IPS-18c (cell line): ENCODE measurements around the gene FRMD4A.

Experiments used
- H3K4me3 ChIP-seq: 2 replicates; pipeline ENCODE4 v1.7.0; 2013; ENCODE audit warnings: low read depth, mild to moderate bottlenecking, low read length, moderate library complexity; ENCODE audit not compliant: insufficient read depth
- H3K9me3 ChIP-seq: one replicate; pipeline ENCODE4 v1.6.1; 2013; ENCODE audit warnings: mild to moderate bottlenecking, low read length, moderate library complexity; ENCODE audit not compliant: control insufficient read depth, insufficient read depth

The FRMD4A gene

DNA sequence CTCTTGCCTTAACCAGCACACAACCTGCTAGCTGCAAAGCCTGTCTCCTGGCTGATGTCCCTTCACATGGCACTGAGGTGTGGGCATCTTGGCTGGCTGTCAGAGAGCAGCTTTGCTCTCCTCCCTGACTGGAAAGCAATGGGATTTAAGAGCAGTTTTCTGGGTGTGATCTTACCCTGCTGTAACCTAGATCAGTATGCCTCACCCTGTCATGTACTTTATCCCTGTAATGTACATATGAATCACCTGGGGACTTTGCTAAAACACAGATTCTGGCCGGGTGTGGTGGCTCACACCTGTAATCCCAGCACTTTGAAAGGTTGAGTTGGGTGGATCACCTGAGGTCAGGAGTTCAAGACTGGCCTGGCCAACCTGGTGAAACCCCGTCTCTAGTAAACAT lies 209.9 kb downstream of the FRMD4A start:
- Histone ChIP-seq H3K9me3 (peaks cover under 1% of the 10 kb centered on the region), H3K4me3 (no peak overlapping the region)

DNA sequence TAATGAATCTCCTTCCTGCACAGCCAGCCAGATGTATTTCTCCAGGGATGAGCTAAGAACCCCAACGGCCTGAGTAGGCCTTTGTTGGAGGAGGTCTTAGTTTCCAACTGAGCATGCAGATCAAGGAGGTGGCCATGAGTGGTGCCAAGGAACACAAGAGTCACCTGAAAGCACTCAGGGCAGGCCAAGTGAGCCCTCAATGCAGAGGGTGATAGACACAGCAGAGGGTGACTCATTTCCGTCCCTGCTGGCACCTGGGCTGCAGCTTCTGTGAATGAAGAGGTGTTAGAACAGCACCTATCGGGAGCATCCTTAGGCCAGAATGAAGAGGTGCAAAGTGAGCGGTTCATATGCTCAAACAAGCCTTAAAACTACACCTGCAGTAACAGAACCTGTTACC lies 211.8 kb downstream of the FRMD4A start:
- H3K4me3 ChIP-seq = no peak overlapping the region
- peaks cover 2% of the 10 kb centered on the region for H3K9me3 ChIP-seq

DNA sequence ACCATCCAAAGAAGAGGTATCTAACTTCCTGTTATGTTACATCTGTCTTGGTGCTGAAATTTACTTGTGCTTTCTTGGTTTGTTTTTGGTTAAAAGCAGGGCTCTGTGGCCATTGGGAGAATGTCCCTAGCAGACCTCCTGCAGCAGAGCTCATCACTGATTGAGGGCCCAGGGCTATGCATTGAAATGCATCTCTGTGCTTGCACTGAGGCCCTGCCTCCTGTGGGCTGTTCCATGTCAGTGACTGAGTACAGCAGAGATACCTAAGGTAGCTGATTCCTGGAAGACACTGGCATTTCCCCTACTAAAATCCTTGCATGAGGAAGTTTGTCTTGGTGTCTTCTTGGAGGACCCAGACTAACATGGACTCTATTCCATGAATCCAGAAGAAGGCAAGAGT lies 213.9 kb downstream of the FRMD4A start:
- H3K4me3 ChIP-seq = no peak overlapping the region
- peaks cover 2% of the 10 kb centered on the region for H3K9me3 ChIP-seq

DNA sequence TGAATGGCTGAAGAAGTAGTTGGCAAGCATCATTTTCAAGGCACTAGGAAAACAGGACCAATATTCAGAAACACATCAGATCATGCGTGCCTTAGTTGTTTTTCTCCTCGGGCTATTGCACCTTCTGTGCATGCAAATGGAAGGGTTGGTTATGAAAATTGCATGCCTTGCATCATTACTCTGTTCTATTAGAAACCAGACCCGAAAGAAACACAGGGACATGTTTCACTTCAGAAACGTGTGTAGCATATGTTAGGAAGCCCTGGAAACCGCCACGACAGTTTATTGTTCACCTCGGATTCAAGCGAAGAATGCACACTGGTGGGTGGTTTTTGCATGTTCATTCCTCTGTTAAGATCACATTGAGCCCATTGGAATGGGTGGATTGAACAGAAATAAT lies 214.7 kb downstream of the FRMD4A start:
- no peak overlapping the region for H3K4me3 ChIP-seq
- H3K9me3 ChIP-seq = peaks cover 2% of the 10 kb centered on the region

DNA sequence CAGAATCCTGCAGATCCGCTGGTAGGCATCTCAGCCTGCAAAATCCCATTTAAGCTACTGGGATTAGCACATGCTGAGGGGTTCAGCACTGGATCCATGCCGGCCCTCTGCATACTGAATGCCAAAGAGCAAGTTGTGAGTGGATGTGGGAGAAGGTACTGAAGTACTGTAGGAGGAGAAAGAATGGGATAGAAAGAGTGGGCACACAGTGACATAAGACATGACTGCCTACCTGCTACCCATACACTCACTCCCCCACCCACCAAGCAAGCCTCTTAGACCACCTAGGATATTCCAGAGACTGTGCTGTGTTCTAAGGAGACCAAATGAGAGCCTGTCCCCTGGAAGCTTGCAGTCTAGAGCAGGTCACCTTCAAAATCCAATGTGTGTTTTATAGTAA lies 215.9 kb downstream of the FRMD4A start:
- Histone ChIP-seq H3K9me3 (peaks cover 2% of the 10 kb centered on the region), H3K4me3 (no peak overlapping the region)

DNA sequence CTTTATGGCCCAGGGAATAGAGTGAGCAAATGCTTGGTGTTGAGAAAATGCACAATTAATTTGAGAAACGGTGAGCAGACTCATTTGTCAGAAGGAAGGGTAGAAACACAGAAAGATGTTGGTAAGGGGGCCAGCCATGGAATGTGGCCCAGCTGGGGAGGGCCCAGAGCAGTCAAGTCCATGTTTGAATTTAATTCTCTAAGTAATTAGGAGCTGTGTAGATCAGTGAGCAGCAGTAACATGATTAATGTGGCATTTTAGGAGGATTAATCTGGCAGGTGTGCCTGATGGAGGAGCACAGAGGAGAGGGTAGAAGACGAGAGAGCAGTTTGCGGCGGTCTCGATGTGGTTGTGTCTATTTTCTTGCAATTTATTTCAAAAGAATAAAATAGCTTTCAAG lies 218.7 kb downstream of the FRMD4A start:
- Histone ChIP-seq H3K4me3 (no peak overlapping the region), H3K9me3 (peaks cover 2% of the 10 kb centered on the region)

DNA sequence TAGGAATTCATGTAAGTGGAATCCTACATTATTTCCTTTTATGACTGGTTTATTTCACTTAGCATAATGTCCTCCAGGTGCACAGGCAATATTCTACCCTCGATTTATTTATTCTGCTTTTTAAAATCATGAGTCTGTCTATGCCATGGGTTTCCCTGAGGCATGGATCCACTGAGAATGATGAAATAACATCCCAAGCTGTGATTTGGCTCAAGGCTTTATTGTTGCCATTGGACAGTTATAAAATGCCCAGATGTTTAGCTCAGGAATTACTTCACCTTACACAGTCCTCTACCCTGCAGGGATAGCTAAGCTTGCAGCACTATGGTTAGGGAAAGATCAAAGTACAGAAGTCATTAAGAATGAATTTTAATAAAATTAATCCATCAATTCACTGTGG lies 219.5 kb downstream of the FRMD4A start:
- Histone ChIP-seq H3K4me3 (no peak overlapping the region), H3K9me3 (peaks cover 2% of the 10 kb centered on the region)

DNA sequence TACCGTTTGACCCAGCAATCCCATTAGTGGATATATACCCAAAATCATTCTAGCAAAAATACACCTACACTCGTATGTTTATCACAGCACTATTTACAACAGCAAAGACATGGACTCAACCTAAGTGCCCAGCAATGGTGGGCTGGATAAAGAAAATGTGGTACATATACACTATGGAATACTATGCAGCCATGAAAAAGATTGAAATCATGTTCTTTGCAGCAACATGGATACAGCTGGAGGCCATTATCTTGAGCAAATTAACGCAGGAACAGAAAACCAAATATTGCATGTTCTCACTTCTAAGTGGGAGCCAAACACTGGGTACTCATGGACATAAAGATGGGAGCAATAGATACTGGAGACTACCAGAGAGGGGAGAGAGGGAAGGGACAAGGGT lies 223.9 kb downstream of the FRMD4A start:
- Histone ChIP-seq H3K4me3 (no peak overlapping the region), H3K9me3 (no peaks in the 10 kb centered on the region)

DNA sequence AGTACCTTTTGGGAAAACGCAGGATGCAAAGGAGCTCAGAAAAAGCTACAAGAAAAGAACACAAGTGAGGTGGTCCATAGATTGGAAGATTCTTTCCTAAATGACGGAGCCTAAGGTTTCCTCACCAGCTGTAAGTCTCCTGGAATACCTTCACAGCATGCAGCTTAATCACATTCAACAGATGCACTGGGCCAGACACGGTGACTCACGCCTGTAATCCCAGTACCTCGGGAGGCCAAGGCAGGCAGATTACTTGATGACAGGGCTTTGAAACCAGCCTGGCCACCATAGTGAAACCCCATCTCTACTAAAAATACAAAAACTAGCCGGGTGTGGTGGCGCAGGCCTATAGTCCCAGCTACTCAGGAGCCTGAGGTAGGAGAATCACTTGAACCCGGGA lies 228.7 kb downstream of the FRMD4A start:
- no peak overlapping the region for H3K4me3 ChIP-seq

GRCh38 chr10:14099885-14100284 lies 230.8 kb downstream of the FRMD4A start:
- no peak overlapping the region for H3K4me3 ChIP-seq
- H3K9me3 ChIP-seq = no peaks in the 10 kb centered on the region

More for the DNA sequence above, 228.7 kb downstream of the FRMD4A start:
- no peaks in the 10 kb centered on the region for H3K9me3 ChIP-seq

- Histone ChIP-seq H3K9me3 (no peaks in the 10 kb centered on the region), H3K4me3 (no peak overlapping the region)
Observed at GRCh38 chr10:14093730-14094484, 236.8 kb downstream of the FRMD4A start.

DNA sequence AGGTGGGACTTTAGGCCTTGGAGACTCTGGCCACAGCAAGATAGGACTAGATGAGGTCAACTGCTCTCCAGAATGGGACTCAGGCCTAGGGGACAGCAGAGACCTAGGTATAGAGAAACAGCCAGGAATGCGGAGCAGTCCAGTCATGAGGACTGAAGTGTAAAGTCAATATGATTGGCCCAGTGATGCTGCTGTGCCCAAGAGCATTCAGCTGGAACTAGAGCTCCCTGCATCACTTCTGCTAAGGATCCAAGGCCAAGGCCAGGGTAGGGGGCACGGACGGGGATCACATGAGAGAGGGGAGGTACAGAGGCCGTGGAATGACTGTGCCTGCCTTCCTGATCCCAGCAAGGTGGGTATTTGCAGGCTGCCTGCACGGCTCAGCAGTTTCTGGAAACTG lies 237.9 kb downstream of the FRMD4A start:
- H3K9me3 ChIP-seq = no peaks in the 10 kb centered on the region
- H3K4me3 ChIP-seq = no peak overlapping the region

DNA sequence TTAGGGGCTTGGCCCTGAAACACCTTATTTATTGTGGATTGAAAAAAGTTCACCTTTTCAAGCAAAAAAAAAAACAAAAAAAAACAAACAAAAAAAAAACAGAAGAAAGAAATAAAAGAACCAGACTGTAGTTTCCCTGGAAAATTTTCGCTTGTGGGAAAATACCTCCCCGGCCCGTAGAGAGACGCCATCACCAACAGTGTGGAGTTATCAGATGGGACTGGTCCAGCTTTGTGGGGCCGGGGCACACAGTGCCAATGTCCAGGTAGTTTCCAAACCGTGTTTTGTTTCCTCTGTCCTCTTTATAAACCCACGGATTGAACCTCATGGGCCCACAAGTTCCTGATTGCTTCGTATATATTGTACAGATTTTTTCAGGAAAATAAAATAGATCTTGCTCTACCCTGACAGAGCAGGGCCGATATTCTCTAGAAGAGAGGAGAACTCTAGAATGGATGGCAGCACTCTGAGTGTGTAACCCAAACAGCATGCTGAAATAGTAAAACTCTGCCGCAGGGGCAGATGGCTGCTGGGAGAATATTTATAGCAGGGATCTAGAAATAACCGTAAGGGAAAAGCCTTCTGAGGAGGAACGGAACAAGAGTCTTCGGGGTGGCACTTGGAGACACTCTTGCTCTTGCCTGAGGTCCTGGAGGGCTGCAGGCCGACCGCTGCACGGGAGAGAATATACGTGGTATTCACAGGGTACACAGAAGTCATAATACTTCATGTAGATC lies 241.0 kb downstream of the FRMD4A start:
- no peak overlapping the region for H3K4me3 ChIP-seq
- H3K9me3 ChIP-seq = no peaks in the 10 kb centered on the region

- Histone ChIP-seq H3K9me3 (no peaks in the 10 kb centered on the region), H3K4me3 (no peak overlapping the region)
Observed at GRCh38 chr10:14087566-14087965, 243.2 kb downstream of the FRMD4A start.

DNA sequence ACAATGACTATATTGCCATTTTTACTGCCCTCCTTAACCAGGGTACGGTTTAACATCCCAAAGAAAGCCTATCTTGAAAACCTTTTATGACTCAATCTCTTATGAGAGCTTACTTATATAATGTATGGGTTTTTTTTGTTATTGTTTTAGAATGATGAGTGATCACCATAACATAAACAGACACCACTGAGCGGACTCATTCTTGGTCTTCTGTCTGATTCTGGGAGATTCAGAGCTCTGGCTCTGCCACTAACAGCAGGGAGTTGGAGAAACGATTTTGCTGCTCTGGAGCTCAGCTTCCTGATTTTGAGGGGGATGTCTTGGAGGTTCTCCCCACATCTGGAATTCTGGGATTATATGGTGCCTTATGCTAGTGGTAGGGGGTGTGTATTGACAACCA lies 244.1 kb downstream of the FRMD4A start:
- H3K4me3 ChIP-seq = no peak overlapping the region
- H3K9me3 ChIP-seq = no peaks in the 10 kb centered on the region

DNA sequence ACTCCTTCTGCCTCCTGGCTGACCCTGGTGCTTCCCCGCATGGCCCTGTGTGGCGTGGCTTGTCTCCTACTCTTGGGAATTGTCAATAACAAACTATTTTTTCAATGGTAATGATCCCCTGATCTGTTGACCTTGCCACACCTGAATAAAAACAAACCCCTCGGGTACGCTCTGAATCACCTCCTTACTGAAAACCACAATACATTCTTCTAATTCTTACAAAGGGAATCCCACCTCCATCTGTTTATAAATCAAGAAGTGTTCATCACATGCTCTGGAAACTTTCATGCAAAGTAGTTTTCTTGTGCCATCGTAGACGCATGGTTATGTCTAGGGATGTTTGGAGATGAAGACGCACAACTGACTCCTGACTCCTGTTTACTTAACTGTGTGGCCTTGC lies 245.8 kb downstream of the FRMD4A start:
- Histone ChIP-seq H3K9me3 (no peaks in the 10 kb centered on the region), H3K4me3 (no peak overlapping the region)

DNA sequence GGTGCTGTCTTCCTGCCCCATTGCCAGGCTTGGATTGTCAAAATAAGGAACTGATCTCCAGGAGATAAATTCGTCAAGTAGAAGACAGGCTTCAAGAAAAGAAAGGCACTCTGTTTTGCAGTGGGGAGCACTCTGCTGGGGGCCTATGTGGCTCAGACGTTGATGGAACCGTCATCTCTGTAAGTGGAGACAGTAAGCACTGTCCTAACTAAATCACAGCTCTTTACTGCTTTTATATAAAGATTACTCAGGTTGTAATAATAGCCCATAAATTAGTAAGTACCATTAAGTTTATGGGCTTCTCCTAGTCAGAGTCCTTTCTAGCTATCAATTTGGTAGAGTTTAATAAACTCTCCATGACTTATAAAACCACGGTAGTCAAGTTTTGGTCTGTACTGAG lies 249.9 kb downstream of the FRMD4A start:
- H3K9me3 ChIP-seq = no peaks in the 10 kb centered on the region
- no peak overlapping the region for H3K4me3 ChIP-seq

DNA sequence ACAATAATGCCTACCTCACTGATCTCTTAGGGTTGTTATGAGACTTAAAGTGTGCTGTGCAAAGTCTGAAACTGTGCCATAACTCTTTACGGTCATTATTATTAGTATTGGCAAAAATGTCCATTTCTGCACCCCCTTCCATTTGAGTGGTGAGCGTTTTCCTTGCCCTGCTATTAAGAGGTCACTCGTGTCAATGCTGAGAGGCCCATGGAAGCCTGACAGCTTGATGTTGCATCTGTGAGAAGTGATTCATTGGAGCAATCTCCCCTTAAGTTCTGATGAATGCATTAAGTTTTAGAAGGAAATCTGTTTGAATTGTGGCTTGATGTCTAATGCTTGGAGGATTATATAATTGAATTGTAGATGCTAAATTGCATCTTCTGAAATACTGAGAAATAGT lies 253.3 kb downstream of the FRMD4A start:
- no peak overlapping the region for H3K4me3 ChIP-seq

More for the DNA sequence above, 253.3 kb downstream of the FRMD4A start:
- no peaks in the 10 kb centered on the region for H3K9me3 ChIP-seq
